Gastroesophageal sphincter (tissue), 3 donors: ENCODE data around the gene TOB1.

ENCODE experiments used
- CTCF ChIP-seq, 4 experiments: fragments of 200-600 bp in 2 of 4; fragments of 450-650 bp in 2 of 4; sonication (generic) in 1 of 4; IDR thresholded peaks; one replicate each; pipeline ENCODE4 v1.5.1; 2017 to 2019; ENCODE audit warnings: antibody characterized with exemption in 4 of 4, mild to moderate bottlenecking in 2 of 4, moderate library complexity in 2 of 4
- EP300 ChIP-seq: sonication (generic); formaldehyde crosslinking; IDR thresholded peaks from one replicate; pipeline ENCODE4 v1.6.1; 2017; ENCODE audit warnings: antibody characterized with exemption, mild to moderate bottlenecking
- POLR2AphosphoS5 ChIP-seq: sonication (generic); formaldehyde crosslinking; IDR thresholded peaks from one replicate; pipeline ENCODE4 v1.6.1; 2017; ENCODE audit warnings: antibody characterized with exemption

DNA sequence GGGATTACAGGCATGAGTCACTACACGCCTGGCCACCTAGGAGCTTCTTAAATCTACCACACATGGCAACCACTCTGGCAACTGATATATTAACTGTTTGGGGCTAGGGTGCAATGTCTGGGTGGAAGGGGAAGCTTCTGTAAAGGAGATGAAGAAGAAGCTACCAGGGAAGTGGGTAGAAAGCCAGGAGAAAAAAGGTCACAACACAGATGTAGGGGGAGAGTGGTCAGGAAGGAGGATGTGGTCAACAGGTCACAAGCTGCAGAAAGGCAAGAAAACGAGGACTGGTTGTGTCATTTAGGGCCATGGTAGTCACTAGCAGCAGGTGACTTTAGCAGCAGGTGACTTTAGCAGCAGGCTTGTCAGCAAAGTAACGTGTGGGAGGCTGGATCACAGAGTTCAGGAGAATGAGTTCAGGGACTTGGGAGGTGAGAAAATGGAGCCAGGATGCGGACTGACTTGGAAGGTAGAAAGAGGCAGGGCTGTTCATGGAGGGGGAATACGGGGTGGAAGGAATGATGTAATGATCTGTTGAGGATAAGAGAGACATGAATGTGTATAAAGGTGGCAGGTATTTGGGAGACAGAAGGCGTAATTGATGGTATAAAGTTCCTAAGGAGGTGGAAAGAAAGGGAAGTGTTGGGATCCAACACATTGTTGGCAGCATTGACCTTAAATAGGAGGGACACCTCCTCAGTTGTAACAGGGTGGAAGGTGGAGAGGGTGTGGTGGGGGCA is 47.1 kb downstream of the TOB1 start:
- no peak for TF ChIP-seq EP300
- no peak for TF ChIP-seq CTCF (IDR thresholded peaks at IDR 0.05)
- TF ChIP-seq POLR2AphosphoS5: no peak
